Endothelial cell (in vitro differentiated cells): ENCODE measurements around the gene ULBP1. TPM values are rescaled to one million over a fixed set of nuclear protein-coding genes. Genes with fewer than 3 reads are reported as not detected.

Source experiments
- DNase-seq: peaks from one replicate; pipeline ENCODE4 v3.0.0; 2021; ENCODE audit warnings: low spot score
- H3K27ac Mint-ChIP-seq: one replicate; pipeline ENCODE4 v1.8.0; 2021; ENCODE audit warnings: mixed read lengths, inconsistent platforms; ENCODE audit not compliant: unreplicated experiment
- H3K27me3 Mint-ChIP-seq: one replicate; pipeline ENCODE4 v1.8.0; 2021; ENCODE audit warnings: mild to moderate bottlenecking, moderate library complexity, mixed read lengths, inconsistent platforms; ENCODE audit not compliant: unreplicated experiment
- H3K36me3 Mint-ChIP-seq: one replicate; pipeline ENCODE4 v1.8.0; 2021; ENCODE audit warnings: mild to moderate bottlenecking, low read depth, mixed read lengths, inconsistent platforms; ENCODE audit not compliant: unreplicated experiment
- H3K4me1 Mint-ChIP-seq: one replicate; pipeline ENCODE4 v1.8.0; 2021; ENCODE audit warnings: mild to moderate bottlenecking, mixed read lengths, inconsistent platforms; ENCODE audit not compliant: unreplicated experiment
- H3K4me3 Mint-ChIP-seq: one replicate; pipeline ENCODE4 v1.8.0; 2021; ENCODE audit warnings: mild to moderate bottlenecking, mixed read lengths, inconsistent platforms; ENCODE audit not compliant: unreplicated experiment
- H3K9me3 Mint-ChIP-seq: one replicate; pipeline ENCODE4 v1.8.0; 2021; ENCODE audit warnings: mixed read lengths, inconsistent platforms; ENCODE audit not compliant: unreplicated experiment
- total RNA-seq: library from RNA; stranded (reverse); fragmentation: NEBNext Ultra II Directional; extraction: Animal tissue kit (Norgen Biotek cat#: 25700); gene quantifications from one replicate; pipeline ENCODE4 v1.2.1, GENCODE V29; 2021; ENCODE audit not compliant: unreplicated experiment
- TF ChIP-seq, protein P1 (sequence below): fragments of 200-600 bp; sonication (generic); IDR thresholded peaks from one replicate; pipeline ENCODE4 v1.5.0; 2021; ENCODE audit warnings: antibody characterized with exemption; ENCODE audit not compliant: unreplicated experiment

The ULBP1 gene
- total RNA-seq, 1 donor from 2014 or later, result 24.8 TPM

DNA sequence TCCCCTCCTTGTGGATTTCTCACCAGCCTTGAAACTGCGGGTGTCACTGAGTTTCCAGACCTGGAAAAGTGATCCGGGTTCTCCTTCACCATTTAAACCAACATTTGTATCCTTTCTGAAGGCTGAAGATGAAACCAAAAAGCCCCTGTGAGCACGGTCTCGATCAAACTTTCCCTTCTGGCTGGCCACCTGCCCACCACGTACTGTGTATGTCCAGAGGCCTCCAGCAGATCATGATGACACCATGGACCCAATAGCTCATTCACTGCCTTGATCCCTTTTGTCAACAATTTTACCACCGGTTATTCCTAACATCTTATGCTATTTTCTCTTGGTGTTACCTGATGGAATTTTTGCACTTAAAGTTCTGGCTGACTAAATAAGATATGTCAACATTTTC lies 15.6 kb downstream of the ULBP1 start:
- no peak for DNase-seq
- H3K4me3 Mint-ChIP-seq, result no peak overlapping the region
- H3K4me1 Mint-ChIP-seq, result peaks cover 5% of the 10 kb centered on the region
- H3K9me3 Mint-ChIP-seq, result no peaks in the 10 kb centered on the region
- no peaks in the 10 kb centered on the region for H3K36me3 Mint-ChIP-seq
- no peak overlapping the region for H3K27ac Mint-ChIP-seq
- H3K27me3 Mint-ChIP-seq, result peaks cover 5% of the 10 kb centered on the region
- TF ChIP-seq, protein P1, sequence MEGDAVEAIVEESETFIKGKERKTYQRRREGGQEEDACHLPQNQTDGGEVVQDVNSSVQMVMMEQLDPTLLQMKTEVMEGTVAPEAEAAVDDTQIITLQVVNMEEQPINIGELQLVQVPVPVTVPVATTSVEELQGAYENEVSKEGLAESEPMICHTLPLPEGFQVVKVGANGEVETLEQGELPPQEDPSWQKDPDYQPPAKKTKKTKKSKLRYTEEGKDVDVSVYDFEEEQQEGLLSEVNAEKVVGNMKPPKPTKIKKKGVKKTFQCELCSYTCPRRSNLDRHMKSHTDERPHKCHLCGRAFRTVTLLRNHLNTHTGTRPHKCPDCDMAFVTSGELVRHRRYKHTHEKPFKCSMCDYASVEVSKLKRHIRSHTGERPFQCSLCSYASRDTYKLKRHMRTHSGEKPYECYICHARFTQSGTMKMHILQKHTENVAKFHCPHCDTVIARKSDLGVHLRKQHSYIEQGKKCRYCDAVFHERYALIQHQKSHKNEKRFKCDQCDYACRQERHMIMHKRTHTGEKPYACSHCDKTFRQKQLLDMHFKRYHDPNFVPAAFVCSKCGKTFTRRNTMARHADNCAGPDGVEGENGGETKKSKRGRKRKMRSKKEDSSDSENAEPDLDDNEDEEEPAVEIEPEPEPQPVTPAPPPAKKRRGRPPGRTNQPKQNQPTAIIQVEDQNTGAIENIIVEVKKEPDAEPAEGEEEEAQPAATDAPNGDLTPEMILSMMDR, result no peak

DNA sequence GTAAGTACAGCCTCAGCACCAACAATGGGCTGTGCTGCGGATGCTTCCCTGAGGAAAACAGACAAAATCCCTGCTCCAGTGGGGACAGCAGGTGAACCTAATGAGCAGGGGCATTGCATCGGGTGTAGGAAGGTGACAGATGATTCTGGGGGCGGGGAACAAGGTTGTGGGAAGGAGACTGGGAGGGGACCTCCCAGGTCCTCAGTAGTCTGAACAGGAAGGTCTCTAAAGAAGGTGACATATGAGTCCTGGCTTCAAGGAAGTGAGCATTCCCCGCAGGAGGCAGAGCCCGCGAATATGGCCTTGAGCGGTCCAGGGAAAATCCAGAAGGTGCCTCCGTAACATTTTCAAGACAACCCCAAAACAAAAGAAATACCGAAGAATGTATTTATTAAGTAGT lies 19.4 kb downstream of the ULBP1 start:
- no peak overlapping the region for H3K27ac Mint-ChIP-seq

DNA sequence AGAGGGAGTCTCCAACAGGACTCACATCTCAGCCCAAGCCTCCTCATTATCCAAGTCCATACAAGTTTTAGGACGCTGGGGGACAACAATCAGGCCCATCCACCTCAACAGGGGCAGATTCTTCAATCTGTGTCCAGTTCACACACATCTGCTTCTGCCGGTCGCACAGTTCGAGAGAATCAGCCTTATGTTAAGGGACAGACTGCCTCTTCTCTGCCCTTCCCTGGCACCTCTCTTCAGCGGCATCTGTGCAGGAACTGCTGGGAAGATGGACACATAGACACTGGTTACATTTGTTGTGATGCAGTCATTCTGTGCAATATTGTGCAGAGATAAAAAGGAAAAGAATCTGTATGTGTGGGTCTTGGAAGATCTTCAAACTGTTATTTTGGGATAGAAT lies 21.0 kb downstream of the ULBP1 start:
- TF ChIP-seq, protein P1, result no peak
- Mint-ChIP-seq H3K4me3 (no peak overlapping the region), H3K4me1 (peaks cover 12% of the 10 kb centered on the region), H3K36me3 (no peaks in the 10 kb centered on the region), H3K27ac (no peak overlapping the region), H3K27me3 (peaks cover 21% of the 10 kb centered on the region), H3K9me3 (peaks cover 5% of the 10 kb centered on the region)
- no peak for DNase-seq

More for the DNA sequence above, 19.4 kb downstream of the ULBP1 start:
- peaks cover 5% of the 10 kb centered on the region for H3K4me1 Mint-ChIP-seq
- H3K4me3 Mint-ChIP-seq, result no peak overlapping the region
- no peak for DNase-seq
- H3K9me3 Mint-ChIP-seq, result peaks cover 2% of the 10 kb centered on the region
- no peaks in the 10 kb centered on the region for H3K36me3 Mint-ChIP-seq
- H3K27me3 Mint-ChIP-seq, result peaks cover 6% of the 10 kb centered on the region
- TF ChIP-seq, protein P1, result no peak

DNA sequence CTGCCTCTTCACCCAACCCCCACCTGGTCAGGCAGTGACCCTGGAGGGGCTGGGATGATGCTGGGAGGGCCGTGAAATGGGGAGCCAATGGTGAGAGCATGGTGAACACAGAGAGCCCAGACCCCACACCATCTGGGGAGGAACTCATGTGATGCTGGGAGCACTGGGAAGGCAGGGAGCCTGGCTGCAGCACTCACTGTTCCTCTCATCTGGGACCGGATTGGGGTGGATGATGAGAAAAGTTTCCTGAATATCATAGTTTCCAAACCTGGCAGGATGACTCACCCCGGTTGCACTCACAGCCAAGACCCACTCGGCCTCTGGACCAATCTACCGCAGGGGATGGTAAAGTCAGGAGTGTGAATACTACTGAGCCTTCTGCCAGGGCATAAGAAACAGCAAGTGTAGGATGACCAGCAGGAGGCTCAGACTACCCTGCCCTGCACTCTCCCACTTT lies 21.8 kb downstream of the ULBP1 start:
- TF ChIP-seq, protein P1, result no peak
- no peak for DNase-seq
- no peak overlapping the region for H3K4me3 Mint-ChIP-seq

DNA sequence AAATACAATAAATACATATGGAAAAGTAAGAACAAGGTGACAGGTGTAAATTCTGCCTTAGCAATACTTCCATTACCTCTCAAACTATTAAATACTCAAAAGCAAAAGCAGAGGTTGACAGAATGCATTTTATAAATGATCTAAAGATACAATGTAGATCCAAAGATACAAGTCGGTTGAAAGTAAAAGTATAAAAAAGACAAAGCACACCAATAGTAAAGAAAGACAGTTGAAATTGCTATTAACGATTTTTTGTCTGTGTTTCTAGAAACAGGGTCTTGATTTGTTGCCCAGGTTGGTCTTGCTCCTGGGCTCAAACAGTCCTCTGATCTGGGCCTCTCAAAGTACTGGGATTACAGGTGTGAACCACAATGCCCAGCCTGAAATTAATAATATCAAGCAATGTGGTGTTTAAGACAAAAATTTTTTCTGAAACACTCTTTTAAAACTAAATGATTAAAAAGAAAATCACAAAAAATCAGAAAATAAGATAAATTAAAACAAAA lies 23.9 kb downstream of the ULBP1 start:
- H3K36me3 Mint-ChIP-seq, result no peaks in the 10 kb centered on the region
- H3K4me3 Mint-ChIP-seq, result no peak overlapping the region
- peaks cover 23% of the 10 kb centered on the region for H3K4me1 Mint-ChIP-seq
- TF ChIP-seq, protein P1, result no peak
- H3K27me3 Mint-ChIP-seq, result peaks cover 41% of the 10 kb centered on the region
- peaks cover 5% of the 10 kb centered on the region for H3K9me3 Mint-ChIP-seq
- H3K27ac Mint-ChIP-seq, result no peak overlapping the region
- no peak for DNase-seq

More for the DNA sequence above, 21.8 kb downstream of the ULBP1 start:
- H3K4me1 Mint-ChIP-seq, result peaks cover 17% of the 10 kb centered on the region
- no peaks in the 10 kb centered on the region for H3K36me3 Mint-ChIP-seq
- peaks cover 29% of the 10 kb centered on the region for H3K27me3 Mint-ChIP-seq
- peaks cover 5% of the 10 kb centered on the region for H3K9me3 Mint-ChIP-seq
- H3K27ac Mint-ChIP-seq, result no peak overlapping the region
